ENCODE results near the gene UCP2.

The UCP2 gene

DNA sequence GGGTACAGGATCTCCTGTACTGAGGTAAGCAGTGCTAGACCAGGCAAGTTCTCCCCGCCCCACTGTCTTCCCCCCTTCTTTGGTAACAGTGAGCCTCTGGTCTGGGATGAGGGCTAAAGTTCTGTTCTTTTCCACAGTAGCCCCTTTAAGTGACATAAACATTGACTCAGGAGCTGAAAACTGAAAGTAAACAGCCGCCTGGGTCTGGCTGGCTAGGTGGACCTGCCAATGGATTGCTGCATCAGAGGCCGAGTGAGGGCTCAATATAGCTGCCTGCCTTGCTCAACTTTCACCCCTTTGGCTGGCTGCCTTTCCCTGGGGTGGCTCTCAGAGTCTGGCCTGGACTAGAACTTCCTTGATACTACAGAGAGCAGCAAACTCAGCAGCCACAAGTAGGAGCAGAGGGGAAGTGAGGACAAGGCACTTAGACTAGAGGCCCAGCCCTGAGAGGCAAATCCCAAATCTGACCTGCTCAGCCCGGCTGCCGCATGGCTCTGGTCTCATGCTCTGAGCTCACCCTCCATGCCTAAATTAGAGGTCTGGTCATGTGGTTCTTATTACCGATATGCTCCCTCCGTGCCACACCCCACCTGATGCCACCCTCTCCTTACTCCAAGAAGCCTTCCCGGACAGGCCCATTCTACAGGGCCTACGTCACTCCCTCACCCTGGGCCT, 35.8 kb upstream of the UCP2 start:
- no peak for TF ChIP-seq POLR2A (IDR thresholded peaks at IDR 0.05; ENCODE audit: extremely low read depth, insufficient read length)
- no peak for TF ChIP-seq MYC (IDR thresholded peaks at IDR 0.05; ENCODE audit: low read depth, low read length)
- TF ChIP-seq, protein P1, sequence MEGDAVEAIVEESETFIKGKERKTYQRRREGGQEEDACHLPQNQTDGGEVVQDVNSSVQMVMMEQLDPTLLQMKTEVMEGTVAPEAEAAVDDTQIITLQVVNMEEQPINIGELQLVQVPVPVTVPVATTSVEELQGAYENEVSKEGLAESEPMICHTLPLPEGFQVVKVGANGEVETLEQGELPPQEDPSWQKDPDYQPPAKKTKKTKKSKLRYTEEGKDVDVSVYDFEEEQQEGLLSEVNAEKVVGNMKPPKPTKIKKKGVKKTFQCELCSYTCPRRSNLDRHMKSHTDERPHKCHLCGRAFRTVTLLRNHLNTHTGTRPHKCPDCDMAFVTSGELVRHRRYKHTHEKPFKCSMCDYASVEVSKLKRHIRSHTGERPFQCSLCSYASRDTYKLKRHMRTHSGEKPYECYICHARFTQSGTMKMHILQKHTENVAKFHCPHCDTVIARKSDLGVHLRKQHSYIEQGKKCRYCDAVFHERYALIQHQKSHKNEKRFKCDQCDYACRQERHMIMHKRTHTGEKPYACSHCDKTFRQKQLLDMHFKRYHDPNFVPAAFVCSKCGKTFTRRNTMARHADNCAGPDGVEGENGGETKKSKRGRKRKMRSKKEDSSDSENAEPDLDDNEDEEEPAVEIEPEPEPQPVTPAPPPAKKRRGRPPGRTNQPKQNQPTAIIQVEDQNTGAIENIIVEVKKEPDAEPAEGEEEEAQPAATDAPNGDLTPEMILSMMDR (IDR thresholded peaks at IDR 0.05; ENCODE audit: low read depth, low read length) = no peak
- TF ChIP-seq, protein P2, sequence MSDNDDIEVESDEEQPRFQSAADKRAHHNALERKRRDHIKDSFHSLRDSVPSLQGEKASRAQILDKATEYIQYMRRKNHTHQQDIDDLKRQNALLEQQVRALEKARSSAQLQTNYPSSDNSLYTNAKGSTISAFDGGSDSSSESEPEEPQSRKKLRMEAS (IDR thresholded peaks at IDR 0.05; ENCODE audit: low read depth, low read length) = no peak
- no peak overlapping the region for H3K4me3 ChIP-seq (ENCODE audit: low read depth, low read length)
- peak; percentile 41 for DNase-seq (ENCODE audit: low read depth)

DNA sequence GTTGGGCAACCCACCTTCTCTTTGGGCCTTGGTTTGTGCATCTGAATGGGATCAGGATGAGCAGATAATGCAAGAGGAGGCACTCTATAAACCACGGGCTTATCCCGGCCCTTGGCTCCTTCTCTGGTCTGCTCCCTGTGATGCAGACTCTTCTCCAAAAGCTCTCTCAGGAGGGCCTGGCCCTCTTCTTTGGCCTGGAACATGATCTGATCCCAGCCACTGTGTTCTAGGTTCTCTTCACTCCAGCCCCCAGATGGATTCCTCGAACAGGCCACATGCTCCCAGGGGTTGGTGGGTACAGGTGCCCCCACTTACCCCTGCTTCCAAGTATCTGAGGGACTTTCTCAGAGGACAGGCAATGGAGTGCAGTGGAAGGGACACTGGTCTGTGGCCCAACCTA, 35.0 kb upstream of the UCP2 start:
- no peak for DNase-seq (ENCODE audit: low read depth)
- no peak overlapping the region for H3K4me3 ChIP-seq (ENCODE audit: low read depth, low read length)
- TF ChIP-seq, protein P2 (IDR thresholded peaks at IDR 0.05; ENCODE audit: low read depth, low read length) = no peak
- TF ChIP-seq MYC (IDR thresholded peaks at IDR 0.05; ENCODE audit: low read depth, low read length) (no peak), POLR2A (IDR thresholded peaks at IDR 0.05; ENCODE audit: extremely low read depth, insufficient read length) (no peak)
- TF ChIP-seq, protein P1 (IDR thresholded peaks at IDR 0.05; ENCODE audit: low read depth, low read length) = no peak

DNA sequence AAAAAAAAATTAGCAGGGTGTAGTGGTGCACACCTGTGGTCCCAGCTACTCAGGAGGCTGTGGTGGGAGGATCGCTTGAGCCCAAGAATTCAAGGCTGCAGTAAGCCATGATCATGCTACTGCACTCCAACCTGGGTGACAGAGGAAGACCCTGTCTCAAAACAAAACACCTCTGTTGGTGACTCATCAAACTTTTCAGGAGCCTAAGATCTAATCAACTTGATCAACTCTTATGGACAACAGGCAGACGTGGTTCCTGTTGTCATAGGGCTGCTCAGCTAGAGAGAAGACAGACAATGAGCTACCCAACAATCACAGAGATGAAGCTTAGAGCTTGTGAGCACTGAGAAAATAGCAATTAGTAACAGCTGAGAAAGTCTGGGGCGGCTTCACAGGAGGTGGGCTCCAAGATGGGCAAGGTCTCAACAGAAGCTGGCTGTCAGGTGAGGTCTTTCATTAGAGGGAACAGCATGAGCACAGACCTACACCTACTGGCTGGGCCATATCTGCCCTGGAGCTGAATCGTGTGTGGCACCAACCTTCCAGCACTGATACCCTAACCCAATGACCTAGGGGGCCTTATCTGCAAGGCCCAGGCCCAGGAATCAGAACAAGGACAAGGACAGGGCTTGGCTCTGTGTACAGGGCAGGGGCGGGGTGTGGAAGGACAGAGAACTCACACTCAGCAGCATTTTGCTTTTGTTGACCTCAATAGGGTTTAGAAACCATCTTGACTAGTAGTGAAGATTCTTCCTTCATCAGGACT, 33.5 kb upstream of the UCP2 start:
- TF ChIP-seq MYC (IDR thresholded peaks at IDR 0.05; ENCODE audit: low read depth, low read length) (no peak), POLR2A (IDR thresholded peaks at IDR 0.05; ENCODE audit: extremely low read depth, insufficient read length) (no peak)
- TF ChIP-seq, protein P1 (IDR thresholded peaks at IDR 0.05; ENCODE audit: low read depth, low read length) = no peak
- TF ChIP-seq, protein P2 (IDR thresholded peaks at IDR 0.05; ENCODE audit: low read depth, low read length) = no peak
- DNase-seq (ENCODE audit: low read depth) = no peak
- H3K4me3 ChIP-seq (ENCODE audit: low read depth, low read length) = no peak overlapping the region

DNA sequence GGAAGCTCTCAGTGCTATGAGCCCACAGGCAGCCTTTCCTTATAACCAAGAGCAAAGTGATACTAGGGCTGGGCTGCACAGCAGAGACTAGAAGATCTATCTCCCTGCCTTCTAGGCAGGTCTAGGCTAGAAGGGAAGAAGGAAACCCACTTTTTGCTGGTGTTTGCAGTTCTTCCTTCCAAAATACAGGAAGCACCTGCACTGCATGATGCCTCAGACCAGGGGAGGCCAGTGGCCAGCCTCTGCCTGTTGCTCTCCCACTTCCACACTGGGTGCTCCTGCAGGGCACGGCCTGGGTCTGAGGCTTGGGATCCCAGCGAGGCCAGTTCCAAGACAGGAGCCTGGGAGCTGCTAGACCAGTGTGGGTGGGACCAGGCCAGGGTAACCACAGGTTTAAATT, 32.2 kb upstream of the UCP2 start:
- TF ChIP-seq POLR2A (IDR thresholded peaks at IDR 0.05; ENCODE audit: extremely low read depth, insufficient read length) (no peak), MYC (IDR thresholded peaks at IDR 0.05; ENCODE audit: low read depth, low read length) (no peak)
- TF ChIP-seq, protein P1 (IDR thresholded peaks at IDR 0.05; ENCODE audit: low read depth, low read length) = no peak
- TF ChIP-seq, protein P2 (IDR thresholded peaks at IDR 0.05; ENCODE audit: low read depth, low read length) = no peak
- no peak overlapping the region for H3K4me3 ChIP-seq (ENCODE audit: low read depth, low read length)
- DNase-seq (ENCODE audit: low read depth) = no peak

DNA sequence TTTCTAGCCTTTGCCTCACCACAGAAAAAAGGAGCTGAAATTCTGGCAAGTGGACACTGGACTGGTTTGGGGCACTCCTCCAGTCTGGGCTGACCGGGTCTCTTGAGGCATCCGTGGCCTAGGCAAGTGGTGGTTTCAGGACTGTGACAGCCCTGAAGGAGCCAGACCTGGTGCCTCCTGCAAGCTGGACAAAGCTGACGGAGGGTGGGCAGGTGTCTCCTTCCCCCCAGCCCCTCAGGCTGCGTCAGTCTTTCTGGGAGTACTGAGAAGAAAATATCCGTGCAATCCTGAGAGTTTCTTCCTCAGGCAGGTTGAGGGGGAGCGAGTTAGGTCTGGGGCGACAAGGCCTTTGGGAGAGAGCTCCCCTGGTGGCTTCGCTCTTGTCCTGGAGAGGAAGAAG, 30.5 kb upstream of the UCP2 start:
- TF ChIP-seq MYC (IDR thresholded peaks at IDR 0.05; ENCODE audit: low read depth, low read length) (no peak), POLR2A (IDR thresholded peaks at IDR 0.05; ENCODE audit: extremely low read depth, insufficient read length) (no peak)
- TF ChIP-seq, protein P2 (IDR thresholded peaks at IDR 0.05; ENCODE audit: low read depth, low read length) = no peak
- TF ChIP-seq, protein P1 (IDR thresholded peaks at IDR 0.05; ENCODE audit: low read depth, low read length) = no peak
- no peak overlapping the region for H3K4me3 ChIP-seq (ENCODE audit: low read depth, low read length)
- DNase-seq (ENCODE audit: low read depth) = no peak

All from NB4 (cell line).